NCI-H1694 (cell line): ENCODE results near the gene EPHA1.
"Not testable (repeated sequence)": the region's sequence is repeated elsewhere in the genome, so short reads cannot be mapped to it uniquely, and the experiment has no call there.

Experiments used
- DNase-seq: peaks from one replicate; lab custom pipeline; 2025; lab: John Stamatoyannopoulos, UW

EPHA1 gene

DNA sequence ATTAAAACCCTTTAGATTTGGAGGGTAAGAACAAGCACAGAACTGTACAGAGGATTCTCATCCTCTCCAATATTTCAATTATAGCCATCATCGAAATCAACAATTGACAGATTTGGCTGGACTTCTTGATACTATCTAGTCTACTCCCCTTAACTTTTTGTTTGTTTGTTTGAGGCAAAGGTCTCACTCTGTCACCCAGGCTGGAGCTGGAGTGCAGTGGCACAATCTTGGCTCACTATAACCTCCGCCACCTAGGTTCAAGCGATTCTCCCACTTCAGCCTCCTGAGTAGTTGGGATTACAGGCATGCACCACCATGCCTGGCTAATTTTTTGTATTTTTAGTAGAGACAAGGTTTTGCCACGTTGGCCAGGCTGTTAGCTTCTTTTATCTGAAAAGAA is 6.4 kb downstream of the EPHA1 start:
- not testable (repeated sequence) for DNase-seq

DNA sequence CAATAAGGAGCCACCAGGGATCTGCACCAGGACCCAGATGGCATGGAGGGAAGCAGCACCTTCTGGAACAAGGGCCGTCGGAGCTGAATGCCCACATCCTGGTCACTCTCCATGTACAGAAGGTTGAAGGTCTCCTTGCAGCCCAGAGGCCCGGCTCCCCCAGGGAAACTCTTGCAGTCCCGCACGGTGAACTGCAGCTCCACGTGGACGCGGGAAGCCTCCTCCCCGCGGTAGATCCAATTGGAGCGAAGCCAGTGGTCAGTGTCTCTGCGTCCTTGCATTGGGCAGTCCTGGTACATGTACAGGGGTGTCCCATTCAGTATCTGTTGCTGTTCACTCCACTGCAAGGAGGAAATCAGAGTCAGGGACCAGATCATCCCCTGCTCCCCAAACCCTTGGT is 7.4 kb downstream of the EPHA1 start:
- DNase-seq, result no peak

DNA sequence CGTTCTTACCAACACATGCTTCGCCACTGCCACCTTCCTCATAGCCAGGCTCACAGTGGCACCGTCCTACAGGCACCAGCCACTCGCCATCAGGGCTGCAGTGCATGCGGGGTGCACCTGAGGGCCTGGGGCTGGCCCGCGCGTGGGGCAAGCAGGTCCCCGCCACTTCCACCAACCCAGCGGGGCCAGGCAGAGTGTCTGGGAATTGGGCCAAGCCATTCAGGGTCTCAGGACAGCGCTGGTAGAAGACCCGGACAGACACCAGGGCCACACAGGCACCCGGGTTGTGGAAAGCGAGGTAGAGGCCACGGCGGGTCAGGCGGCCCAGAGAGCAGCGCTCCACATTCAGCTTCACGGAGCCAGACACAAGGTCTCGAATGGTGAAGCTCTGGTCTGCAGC is 9.0 kb downstream of the EPHA1 start:
- DNase-seq, result no peak

DNA sequence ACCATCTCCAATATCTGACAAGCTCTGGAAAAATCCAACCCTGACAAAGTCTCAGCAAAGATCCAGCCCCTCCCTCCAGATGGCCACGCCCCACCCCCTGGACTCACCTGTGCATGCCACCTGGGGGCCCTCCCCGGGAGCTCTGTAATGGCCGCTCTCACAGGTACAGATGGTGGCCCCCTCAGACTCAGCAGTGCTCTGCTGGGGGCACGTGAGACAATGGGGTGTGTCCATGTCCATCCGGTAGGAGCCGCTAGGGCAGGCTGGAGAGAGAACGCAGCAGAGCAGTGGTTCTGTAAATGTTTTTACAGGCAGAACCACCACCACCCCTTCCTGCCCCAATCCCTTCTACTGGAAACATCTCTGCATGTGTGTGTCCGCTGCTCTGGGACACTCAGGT is 9.5 kb downstream of the EPHA1 start:
- DNase-seq, result no peak

DNA sequence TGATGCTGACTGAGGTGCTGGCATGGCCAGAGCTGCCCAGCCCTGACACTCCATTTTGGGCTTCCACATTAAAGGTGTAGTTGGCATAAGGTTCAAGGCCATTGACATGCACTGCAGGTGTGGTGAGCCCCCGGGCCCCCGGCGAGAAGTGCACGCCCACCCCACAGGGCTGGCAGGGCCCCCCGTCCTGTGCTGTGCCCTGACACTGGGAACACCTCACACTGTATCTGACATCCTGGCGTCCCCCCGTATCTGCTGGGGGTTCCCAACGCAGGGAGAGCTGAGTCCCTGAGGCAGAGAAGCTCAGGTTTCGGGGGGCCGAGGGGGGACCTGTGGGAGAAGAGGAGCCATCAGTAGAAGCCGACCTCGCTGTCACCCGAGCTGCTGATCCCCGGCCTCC is 10.0 kb downstream of the EPHA1 start:
- no peak for DNase-seq

DNA sequence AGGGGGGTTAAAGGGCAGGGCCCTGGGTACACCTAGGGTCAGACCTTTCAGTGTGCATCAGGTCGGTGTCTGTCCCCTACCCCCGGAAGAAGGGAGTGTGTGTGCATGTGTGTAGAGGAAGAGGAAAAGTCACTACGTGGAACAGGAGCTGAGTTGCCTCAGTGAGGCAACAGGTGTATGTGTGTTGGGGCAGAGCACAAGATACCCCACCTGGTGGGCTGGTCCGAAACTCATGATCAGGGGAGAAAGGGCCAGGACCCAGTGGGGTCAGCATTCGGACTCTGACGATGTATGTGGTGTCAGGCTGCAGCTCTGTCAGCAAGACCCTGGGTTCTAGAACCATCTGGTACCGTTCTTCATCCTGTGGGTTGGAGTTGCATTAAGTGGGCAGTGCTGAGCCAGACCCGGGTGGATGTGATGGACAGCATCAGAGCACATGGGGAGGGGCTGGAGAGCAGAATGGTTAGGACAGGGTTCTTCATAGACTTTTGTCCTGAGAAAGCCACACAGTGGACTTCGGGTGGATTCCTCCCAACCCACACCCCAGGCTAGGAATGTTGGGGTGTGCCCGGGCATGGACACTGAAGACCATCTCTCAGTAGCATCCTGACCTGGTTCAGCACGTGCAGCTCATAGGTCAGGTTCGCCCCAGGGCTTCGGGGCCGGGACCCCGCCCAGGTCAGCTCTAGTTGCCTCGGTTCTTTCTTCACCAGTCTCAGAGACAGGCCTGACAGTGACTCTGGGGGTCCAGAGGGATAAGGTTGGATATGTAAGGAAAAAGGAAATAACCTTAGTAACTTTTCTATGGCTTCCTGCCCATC is 10.7 kb downstream of the EPHA1 start:
- no peak for DNase-seq

DNA sequence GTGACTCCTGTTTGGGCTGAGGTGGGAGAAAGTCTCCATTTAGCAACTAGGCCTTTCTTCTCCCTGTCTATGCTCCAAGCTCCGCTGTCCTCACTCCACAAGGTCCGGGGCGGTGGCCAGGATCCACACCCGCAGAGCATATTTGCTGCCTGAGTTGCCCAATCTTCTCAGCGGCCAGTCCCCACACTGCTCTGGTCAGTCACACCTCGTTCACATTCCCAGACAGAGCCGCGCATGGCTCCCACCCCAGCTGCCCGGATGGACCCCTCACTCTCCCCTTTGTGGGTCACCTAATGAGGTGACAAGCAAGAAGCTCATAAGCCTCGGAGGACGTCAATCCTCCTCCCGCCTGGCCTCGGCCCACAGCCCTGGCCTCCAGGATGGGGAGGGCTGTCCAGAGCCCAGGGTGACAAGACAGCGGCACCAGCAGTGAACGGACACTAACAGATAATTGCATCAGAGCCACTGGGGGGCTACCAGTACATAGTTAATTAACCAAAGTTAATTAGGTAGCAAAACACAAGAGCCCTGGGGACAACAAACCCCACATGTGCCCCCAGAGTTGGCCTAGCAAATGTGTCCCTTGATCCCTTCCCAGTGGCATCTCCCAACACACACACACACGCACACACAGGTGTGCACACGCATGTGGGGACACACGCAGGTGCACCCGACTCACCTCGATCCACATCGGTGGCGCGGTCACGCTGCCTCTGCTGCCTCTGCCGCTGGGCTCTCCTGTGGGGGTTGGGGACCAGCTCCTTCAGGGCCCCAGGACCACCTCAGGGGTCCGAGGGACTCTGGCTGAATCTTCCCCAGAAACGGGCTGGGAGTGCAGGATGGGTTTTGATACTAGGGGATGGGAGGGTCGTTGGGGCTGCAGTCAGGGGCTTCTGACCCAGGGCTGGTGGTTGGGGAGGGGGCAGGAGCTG is 11.8 kb downstream of the EPHA1 start:
- no peak for DNase-seq

DNA sequence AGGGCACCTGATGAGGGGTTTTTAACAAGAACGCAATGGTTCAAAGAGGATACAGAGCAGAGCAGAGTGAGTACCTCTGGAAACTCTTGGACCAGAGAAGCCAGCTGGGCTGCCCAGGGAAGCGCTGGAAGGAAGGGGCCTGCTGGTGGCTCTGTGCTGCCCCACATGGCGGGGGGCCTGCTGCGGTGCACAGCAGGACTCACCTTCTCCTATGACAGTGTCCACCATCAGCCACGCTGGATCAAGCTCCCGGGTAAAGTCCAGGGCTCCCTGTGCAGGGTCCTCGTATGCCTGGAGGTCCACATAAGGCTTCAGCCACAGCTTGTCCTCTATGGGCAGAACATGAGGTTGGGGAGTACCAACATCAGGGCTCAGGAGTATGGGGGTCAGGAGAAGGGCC is 12.5 kb downstream of the EPHA1 start:
- no peak for DNase-seq

DNA sequence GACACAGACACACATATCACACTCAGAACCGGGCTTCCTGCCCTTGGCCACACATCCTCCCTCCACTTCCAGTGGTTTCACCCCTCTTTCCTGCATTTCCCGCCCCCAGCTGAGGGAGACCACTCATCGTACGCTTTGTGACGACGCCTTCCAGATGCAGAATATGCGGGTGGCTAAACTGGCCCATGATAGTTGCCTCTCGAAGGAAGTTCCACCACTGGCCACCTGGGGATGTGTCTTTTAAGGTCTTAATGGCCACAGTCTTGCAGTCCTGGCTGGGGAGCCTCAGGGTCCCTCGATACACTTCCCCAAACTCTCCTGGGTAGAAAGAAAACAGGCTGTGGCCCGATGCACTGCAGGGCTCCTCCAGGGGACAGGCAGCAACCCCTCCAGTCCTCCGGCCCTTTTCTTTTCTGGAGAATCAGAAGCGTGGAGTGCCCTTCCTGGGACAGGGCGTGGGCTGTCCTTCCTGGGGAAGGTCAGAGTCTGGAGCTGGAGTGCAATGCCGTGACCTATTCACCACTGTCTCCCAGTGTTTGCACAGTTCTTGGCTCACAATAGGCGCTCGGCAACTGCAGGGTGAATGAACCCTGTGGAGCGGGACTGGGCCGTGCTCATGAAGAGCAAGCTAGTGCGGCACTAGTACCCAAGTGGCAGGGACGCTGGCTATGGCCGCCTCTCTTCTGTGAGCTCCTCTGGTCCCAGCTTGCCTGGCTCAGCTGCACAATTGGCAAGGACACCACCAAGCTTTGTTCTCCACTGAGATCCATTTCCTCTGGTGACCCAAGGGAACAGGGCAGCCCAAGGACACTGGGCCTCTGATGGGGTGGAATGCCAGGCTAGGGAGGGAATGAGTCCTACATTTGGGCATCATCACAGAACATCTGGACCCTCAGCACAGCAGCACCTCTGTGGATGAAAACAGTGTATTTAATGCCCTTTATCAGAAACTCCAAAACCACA is 13.2 kb downstream of the EPHA1 start:
- DNase-seq, result no peak

DNA sequence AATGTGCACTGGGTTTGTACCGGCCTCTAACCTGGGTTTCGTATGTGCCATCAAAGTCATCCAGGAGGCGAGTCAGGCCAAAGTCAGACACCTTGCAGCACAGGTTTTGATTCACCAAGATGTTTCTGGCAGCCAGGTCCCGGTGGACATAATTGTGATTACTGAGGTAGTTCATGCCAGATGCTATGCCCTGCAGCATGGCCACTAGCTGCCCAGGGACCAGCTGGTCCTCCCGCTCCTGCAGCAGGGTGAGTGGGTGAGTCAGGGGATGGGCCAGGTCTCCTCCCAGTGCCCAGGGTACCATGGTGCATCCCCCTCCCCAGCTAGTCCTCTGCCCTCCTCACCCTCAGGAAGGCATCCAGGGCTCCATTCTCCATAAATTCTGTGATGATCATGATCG is 13.9 kb downstream of the EPHA1 start:
- DNase-seq, result no peak

DNA sequence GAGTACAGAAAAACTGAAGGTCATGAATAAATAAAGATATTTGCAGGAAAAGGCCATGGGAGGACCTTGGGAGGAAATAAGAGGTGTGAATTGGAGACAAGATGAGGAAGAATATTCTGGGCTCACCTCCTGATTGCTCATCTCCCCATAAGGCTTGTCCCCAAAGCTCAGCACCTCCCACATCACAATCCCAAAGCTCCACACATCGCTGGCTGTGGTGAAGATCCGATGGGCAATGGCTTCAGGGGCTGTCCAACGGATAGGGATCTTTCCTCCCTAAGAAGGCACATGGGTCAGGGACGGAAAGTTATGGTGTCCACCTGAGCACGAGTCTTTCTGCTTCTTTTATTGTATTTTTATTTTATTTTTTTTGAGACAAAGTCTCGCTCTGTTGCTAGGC is 14.6 kb downstream of the EPHA1 start:
- DNase-seq, result no peak

DNA sequence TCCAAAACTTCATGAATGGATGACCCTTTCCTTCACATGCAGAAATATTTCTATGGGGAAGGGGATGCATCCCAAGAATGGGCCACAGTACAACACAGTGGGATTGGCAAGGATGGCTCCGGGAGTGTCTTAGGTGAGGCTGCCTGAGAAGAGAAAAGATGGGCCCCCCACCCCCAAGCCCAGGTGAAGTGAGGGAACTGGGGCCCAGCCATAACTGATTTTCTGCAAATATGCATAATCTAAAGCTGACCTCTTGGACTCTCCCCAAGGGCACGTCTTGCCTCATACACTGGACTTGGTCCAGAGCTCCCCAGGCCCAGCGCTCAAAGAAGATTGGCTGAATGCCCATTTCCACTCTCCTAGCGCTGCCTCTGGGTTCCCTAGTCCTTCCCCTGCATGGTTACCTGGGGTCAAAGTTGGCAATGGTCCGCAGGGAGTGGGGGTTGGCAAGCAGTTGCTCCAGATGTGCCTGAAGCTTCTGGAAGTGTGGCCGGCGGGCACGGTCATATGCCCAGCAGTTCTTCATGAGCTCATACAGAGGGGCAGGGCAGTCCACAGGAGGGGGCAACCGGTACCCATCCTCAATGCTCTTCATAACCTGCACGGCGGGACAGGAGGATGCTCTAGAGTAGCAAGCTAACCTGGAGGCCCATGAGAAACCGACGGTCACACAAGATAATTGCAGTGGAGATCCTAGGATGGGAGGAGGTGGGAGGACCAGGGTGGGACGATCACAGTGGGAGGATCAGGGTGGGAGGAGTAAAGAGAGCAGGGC is 15.2 kb downstream of the EPHA1 start:
- DNase-seq, result no peak

DNA sequence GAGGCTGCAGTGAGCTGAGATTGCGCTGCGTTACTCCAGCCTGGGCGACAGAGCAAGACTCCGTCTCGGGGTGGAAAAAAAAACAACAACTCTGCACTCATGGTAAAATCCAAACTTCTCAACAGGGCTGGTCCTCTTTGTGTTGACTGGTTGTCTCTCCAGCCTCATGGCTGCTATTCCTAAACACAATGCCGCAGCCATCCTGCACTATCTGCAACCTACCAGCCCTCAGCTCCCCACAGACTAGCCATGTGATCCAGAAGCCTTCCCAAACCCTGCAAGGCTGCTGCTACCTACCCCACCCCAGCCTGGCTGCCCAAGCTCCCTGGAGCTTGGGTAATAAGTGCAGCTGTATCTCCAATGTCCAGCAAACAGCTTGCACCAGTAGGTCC is 15.8 kb downstream of the EPHA1 start:
- no peak for DNase-seq

DNA sequence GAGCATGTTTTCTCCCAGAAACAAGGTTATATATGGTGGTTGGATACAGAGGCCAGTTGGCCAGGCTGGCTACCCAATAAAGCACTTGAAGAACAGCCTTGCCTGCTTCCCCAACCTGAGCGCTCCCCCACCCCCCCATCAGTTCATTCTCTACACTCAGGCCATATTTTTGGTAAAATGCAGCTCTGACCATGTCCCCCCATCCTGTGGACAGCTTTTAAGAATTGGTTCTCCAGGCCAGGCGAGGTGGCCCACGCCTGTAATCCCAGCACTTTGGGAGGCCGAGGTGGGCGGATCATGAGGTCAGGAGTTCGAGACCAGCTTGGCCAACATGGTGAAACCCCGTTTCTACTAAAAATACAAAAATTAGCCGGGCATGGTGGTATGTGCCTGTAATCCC is 16.2 kb downstream of the EPHA1 start:
- DNase-seq, result not testable (repeated sequence)

DNA sequence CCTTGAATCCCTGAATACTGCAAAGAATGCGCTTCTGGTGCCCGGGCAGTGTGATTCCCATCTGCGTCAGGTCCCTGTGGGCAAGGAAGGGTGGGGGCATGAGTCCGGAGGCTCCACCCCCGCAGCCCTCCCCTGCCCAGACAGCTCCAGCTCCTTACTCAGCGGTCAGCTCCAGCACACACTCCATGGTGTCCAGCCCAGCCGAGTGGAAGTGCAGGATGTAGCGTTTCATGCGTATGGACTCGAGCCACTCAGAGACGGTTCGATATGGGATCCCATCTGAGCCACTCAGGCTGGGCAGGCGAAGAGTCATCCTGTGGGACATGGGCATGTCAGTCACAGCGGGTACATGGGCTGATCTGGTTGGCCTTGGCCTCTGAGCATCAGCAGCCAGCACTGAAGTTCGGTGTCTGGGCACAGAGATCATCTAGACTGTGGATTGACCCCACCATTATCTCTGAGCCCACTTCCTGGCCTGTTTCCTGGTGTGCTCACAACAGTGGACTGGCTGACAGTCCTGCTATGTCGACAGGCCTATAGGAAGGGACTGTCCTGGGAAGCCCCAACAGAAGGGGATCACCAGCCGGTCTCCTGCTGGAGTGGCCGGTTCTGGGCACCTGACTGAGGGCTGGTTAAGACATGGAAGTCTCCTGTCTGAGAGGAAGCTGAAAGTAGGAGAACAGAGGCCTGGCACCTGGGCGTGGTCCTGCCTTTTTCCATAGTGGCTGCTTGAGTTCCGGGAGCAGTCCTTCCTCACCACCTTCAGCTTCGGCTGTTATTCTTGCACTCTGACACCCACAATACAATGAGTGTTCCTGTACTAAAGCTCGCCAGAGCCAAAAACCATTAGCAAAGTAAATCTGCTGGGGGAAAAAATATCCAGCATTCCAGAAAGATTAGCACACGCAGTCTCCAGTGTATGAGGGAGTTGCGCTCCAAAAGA is 16.9 kb downstream of the EPHA1 start:
- no peak for DNase-seq

DNA sequence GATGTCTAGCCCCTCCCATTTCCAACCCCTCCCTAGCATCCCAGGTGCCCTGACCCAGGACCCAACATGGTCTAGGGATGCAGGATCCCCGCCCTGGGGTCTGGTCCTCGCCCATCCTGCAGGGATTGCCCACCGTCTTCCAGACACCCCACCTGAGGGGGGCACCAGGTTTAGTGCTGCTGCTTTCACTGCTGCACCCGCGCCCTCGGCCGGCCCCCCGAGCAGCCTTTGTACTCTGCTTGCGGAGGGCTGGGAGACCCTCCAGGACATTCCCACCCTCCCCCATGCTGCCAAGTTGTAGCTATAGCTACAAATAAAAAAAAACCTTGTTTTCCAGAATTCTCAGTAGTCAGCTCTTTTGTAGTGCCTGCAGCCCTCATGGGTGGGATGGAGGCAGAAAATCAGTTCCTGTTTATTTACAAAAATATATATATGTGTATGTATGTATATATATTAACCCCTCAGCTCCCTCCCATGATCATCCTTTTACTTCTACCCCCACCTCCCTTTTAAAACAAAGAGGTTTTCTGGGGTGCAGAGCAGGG is 17.8 kb downstream of the EPHA1 start:
- no peak for DNase-seq

DNA sequence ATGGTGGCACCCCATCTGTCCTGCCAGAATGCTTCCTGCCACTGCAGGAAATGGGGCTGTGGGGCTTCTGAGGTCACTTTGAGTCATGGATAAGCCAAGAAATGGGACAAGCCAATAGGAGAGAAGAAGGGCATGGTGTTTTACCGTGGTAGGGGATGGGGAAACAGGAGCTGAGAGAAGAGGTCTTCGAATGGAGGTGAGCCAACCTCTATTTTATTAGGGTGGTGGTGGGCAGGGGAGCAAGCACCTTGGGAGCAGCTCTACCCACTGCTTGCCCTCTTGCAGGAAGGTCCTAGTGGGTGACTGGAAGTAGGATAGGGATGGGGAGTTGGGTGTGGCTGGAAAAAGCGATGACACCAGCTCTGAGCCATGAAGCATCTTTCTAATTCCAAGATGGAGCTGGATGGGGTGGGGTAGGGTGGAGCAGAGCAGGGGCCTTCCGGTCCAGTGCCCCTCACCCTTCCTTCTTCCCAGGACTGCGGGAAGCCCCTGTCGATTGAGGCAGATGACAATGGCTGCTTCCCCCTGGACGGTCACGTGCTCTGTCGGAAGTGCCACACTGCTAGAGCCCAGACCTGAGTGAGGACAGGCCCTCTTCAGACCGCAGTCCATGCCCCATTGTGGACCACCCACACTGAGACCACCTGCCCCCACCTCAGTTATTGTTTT is 18.4 kb downstream of the EPHA1 start:
- DNase-seq, result no peak

DNA sequence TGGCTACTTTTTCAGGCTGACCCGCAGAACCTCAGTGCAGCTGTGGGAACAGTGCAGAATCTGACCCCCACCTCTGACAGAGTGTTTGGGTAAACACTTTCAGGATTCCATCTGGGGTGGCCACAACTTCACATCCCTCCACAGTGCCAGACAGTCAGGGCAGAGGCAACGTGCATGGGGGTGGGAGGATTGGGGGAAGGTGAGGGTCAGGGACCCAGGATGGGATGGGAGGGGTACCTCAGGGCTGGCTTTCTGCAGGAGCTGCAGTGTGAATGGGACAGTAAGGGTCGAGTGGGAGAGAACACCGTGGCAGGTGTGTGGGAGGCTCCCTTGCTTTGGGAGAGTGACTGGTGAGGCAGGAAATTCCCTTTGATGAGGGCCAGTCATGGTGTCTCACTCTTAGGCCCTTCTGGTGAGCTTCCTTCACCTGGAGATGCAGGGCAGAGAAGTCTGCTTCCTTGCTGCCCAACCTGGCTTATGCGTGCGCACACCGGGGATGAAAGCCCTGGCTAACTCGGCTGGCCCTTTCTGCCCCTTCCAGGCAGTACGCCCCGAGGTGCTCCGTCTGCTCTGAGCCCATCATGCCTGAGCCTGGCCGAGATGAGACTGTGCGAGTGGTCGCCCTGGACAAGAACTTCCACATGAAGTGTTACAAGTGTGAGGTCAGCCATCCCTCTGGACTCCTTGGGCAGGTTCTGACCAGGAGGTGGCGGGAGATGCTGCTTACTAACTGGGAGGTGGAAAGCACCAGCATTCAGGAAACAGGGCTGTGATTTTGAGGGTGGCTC is 19.1 kb downstream of the EPHA1 start:
- no peak for DNase-seq
